Measurements from ENCODE around the gene PDE6A.
A peak's percentile ranks its signal among the peaks of the same experiment; 100 is the strongest.

Gene PDE6A

GRCh38 chr5:149962601-149963300, 18.2 kb upstream of the PDE6A start:
- H3K4me3 ChIP-seq (ENCODE audit: low read depth in 1 of 2, low read length in 2 of 2), result no peak overlapping the region
- H3K36me3 ChIP-seq (ENCODE audit: insufficient read depth, low read length), result no peaks in the 10 kb centered on the region
- H3K9ac ChIP-seq (ENCODE audit: low read length), result no peak overlapping the region
- peaks cover 20% of the 10 kb centered on the region for H3K4me1 ChIP-seq (ENCODE audit: insufficient read depth, low read length)
- H3K27ac ChIP-seq (ENCODE audit: low read depth, low read length), result no peak overlapping the region
- no peaks in the 10 kb centered on the region for H3K9me3 ChIP-seq (ENCODE audit: low read length)
- no peaks in the 10 kb centered on the region for H3K27me3 ChIP-seq (ENCODE audit: control insufficient read depth in 1 of 2, insufficient read depth in 2 of 2, low read length in 2 of 2)

GRCh38 chr5:149961957-149962409, 17.4 kb upstream of the PDE6A start:
- H3K9me3 ChIP-seq (ENCODE audit: low read length), result no peaks in the 10 kb centered on the region
- no peaks in the 10 kb centered on the region for H3K36me3 ChIP-seq (ENCODE audit: insufficient read depth, low read length)
- peak overlapping the region; percentile 96 for H3K27ac ChIP-seq (ENCODE audit: low read depth, low read length)
- H3K9ac ChIP-seq (ENCODE audit: low read length), result no peak overlapping the region
- no peak overlapping the region for H3K4me3 ChIP-seq (ENCODE audit: low read depth in 1 of 2, low read length in 2 of 2)
- H3K27me3 ChIP-seq (ENCODE audit: control insufficient read depth in 1 of 2, insufficient read depth in 2 of 2, low read length in 2 of 2), result no peaks in the 10 kb centered on the region
- H3K4me1 ChIP-seq (ENCODE audit: insufficient read depth, low read length), result peaks cover 20% of the 10 kb centered on the region

- peak overlapping the region; percentile 73 to 89 for H3K4me3 ChIP-seq (ENCODE audit: low read depth in 1 of 2, low read length in 2 of 2)
- H3K27ac ChIP-seq (ENCODE audit: low read depth, low read length), result peak overlapping the region; percentile 96
- H3K9ac ChIP-seq (ENCODE audit: low read length), result peak overlapping the region; percentile 81
- no peaks in the 10 kb centered on the region for H3K36me3 ChIP-seq (ENCODE audit: insufficient read depth, low read length)
- peaks cover 20% of the 10 kb centered on the region for H3K4me1 ChIP-seq (ENCODE audit: insufficient read depth, low read length)
- H3K9me3 ChIP-seq (ENCODE audit: low read length), result no peaks in the 10 kb centered on the region
- no peaks in the 10 kb centered on the region for H3K27me3 ChIP-seq (ENCODE audit: control insufficient read depth in 1 of 2, insufficient read depth in 2 of 2, low read length in 2 of 2)
These were observed 16.6 kb upstream of the PDE6A start for GRCh38 chr5:149961186-149961685.

GRCh38 chr5:149960272-149961185, 15.9 kb upstream of the PDE6A start, which contains the start of gene SLC26A2:
TSS of gene SLC26A2 (plus strand) at chr5:149960758. CDS start at chr5:149977653, 16,895 bp downstream.
- Histone ChIP-seq H3K9me3 (ENCODE audit: low read length) (no peaks in the 10 kb centered on the region), H3K4me1 (ENCODE audit: insufficient read depth, low read length) (peaks cover 20% of the 10 kb centered on the region), H3K4me3 (ENCODE audit: low read depth in 1 of 2, low read length in 2 of 2) (peak within 1 kb of the TSS; percentile 73 to 89), H3K27me3 (ENCODE audit: control insufficient read depth in 1 of 2, insufficient read depth in 2 of 2, low read length in 2 of 2) (no peaks in the 10 kb centered on the region), H3K27ac (ENCODE audit: low read depth, low read length) (peak within 1 kb of the TSS; percentile 96), H3K36me3 (ENCODE audit: insufficient read depth, low read length) (no peaks in the 10 kb centered on the region), H3K9ac (ENCODE audit: low read length) (peak within 1 kb of the TSS; percentile 81)

- Histone ChIP-seq H3K9ac (ENCODE audit: low read length) (peak overlapping the region; percentile 81), H3K4me3 (ENCODE audit: low read depth in 1 of 2, low read length in 2 of 2) (peak overlapping the region; percentile 73 to 89), H3K9me3 (ENCODE audit: low read length) (no peaks in the 10 kb centered on the region), H3K27me3 (ENCODE audit: control insufficient read depth in 1 of 2, insufficient read depth in 2 of 2, low read length in 2 of 2) (no peaks in the 10 kb centered on the region), H3K27ac (ENCODE audit: low read depth, low read length) (peak overlapping the region; percentile 96), H3K4me1 (ENCODE audit: insufficient read depth, low read length) (peaks cover 20% of the 10 kb centered on the region), H3K36me3 (ENCODE audit: insufficient read depth, low read length) (no peaks in the 10 kb centered on the region)
These were observed 15.0 kb upstream of the PDE6A start for GRCh38 chr5:149959406-149960236.

- Histone ChIP-seq H3K4me1 (ENCODE audit: insufficient read depth, low read length) (peaks cover 20% of the 10 kb centered on the region), H3K36me3 (ENCODE audit: insufficient read depth, low read length) (no peaks in the 10 kb centered on the region), H3K4me3 (ENCODE audit: low read depth in 1 of 2, low read length in 2 of 2) (no peak overlapping the region), H3K9ac (ENCODE audit: low read length) (no peak overlapping the region), H3K9me3 (ENCODE audit: low read length) (no peaks in the 10 kb centered on the region), H3K27ac (ENCODE audit: low read depth, low read length) (no peak overlapping the region), H3K27me3 (ENCODE audit: control insufficient read depth in 1 of 2, insufficient read depth in 2 of 2, low read length in 2 of 2) (no peaks in the 10 kb centered on the region)
These were observed 13.3 kb upstream of the PDE6A start for GRCh38 chr5:149957855-149958254.

- H3K4me3 ChIP-seq (ENCODE audit: low read depth in 1 of 2, low read length in 2 of 2), result no peak overlapping the region
- H3K9ac ChIP-seq (ENCODE audit: low read length), result no peak overlapping the region
- no peaks in the 10 kb centered on the region for H3K36me3 ChIP-seq (ENCODE audit: insufficient read depth, low read length)
- no peak overlapping the region for H3K27ac ChIP-seq (ENCODE audit: low read depth, low read length)
- H3K27me3 ChIP-seq (ENCODE audit: control insufficient read depth in 1 of 2, insufficient read depth in 2 of 2, low read length in 2 of 2), result no peaks in the 10 kb centered on the region
- no peaks in the 10 kb centered on the region for H3K9me3 ChIP-seq (ENCODE audit: low read length)
- peaks cover 15% of the 10 kb centered on the region for H3K4me1 ChIP-seq (ENCODE audit: insufficient read depth, low read length)
These were observed 12.1 kb upstream of the PDE6A start for GRCh38 chr5:149956685-149957084.

GRCh38 chr5:149954798-149955197, 10.2 kb upstream of the PDE6A start:
- Histone ChIP-seq H3K36me3 (ENCODE audit: insufficient read depth, low read length) (no peaks in the 10 kb centered on the region), H3K9ac (ENCODE audit: low read length) (no peak overlapping the region), H3K27me3 (ENCODE audit: control insufficient read depth in 1 of 2, insufficient read depth in 2 of 2, low read length in 2 of 2) (no peaks in the 10 kb centered on the region), H3K27ac (ENCODE audit: low read depth, low read length) (no peak overlapping the region), H3K4me1 (ENCODE audit: insufficient read depth, low read length) (peaks cover 7% of the 10 kb centered on the region), H3K9me3 (ENCODE audit: low read length) (no peaks in the 10 kb centered on the region), H3K4me3 (ENCODE audit: low read depth in 1 of 2, low read length in 2 of 2) (no peak overlapping the region)

- Histone ChIP-seq H3K27me3 (ENCODE audit: control insufficient read depth in 1 of 2, insufficient read depth in 2 of 2, low read length in 2 of 2) (no peaks in the 10 kb centered on the region), H3K9ac (ENCODE audit: low read length) (no peak overlapping the region), H3K27ac (ENCODE audit: low read depth, low read length) (no peak overlapping the region)
These were observed 9.0 kb upstream of the PDE6A start for GRCh38 chr5:149953436-149954121.

GRCh38 chr5:149951138-149951749, 6.7 kb upstream of the PDE6A start:
- Histone ChIP-seq H3K27me3 (ENCODE audit: control insufficient read depth in 1 of 2, insufficient read depth in 2 of 2, low read length in 2 of 2) (no peaks in the 10 kb centered on the region), H3K4me1 (ENCODE audit: insufficient read depth, low read length) (no peaks in the 10 kb centered on the region), H3K27ac (ENCODE audit: low read depth, low read length) (no peak overlapping the region), H3K9ac (ENCODE audit: low read length) (no peak overlapping the region), H3K9me3 (ENCODE audit: low read length) (no peaks in the 10 kb centered on the region), H3K4me3 (ENCODE audit: low read depth in 1 of 2, low read length in 2 of 2) (no peak overlapping the region), H3K36me3 (ENCODE audit: insufficient read depth, low read length) (no peaks in the 10 kb centered on the region)

More at GRCh38 chr5:149953436-149954121, 9.0 kb upstream of the PDE6A start:
- Histone ChIP-seq H3K4me3 (ENCODE audit: low read depth in 1 of 2, low read length in 2 of 2) (no peak overlapping the region), H3K9me3 (ENCODE audit: low read length) (no peaks in the 10 kb centered on the region), H3K36me3 (ENCODE audit: insufficient read depth, low read length) (no peaks in the 10 kb centered on the region), H3K4me1 (ENCODE audit: insufficient read depth, low read length) (no peaks in the 10 kb centered on the region)
